BE2C (cell line): ENCODE results near the gene UCHL5.

ENCODE experiments used
- DNase-seq: peaks from one replicate; pipeline ENCODE4 v3.0.0-alpha.2; 2020
- H3K27me3 ChIP-seq: fragments of 250-450 bp; sonication (Bioruptor Pico); 2 replicates; pipeline ENCODE4 v1.5.1; 2020; ENCODE audit warnings: mild to moderate bottlenecking
- H3K36me3 ChIP-seq: fragments of 250-450 bp; sonication (Bioruptor Pico); 2 replicates; pipeline ENCODE4 v1.5.1; 2020; ENCODE audit warnings: mild to moderate bottlenecking
- H3K4me1 ChIP-seq: fragments of 250-450 bp; sonication (Bioruptor Pico); 2 replicates; pipeline ENCODE4 v1.5.1; 2020
- H3K4me3 ChIP-seq: 2 replicates; pipeline ENCODE4 v1.5.1; 2011; ENCODE audit warnings: low read depth, low read length
- H3K9me3 ChIP-seq: fragments of 250-450 bp; sonication (Bioruptor Pico); 2 replicates; pipeline ENCODE4 v1.5.1; 2020
- TF ChIP-seq, protein P1 (sequence below): IDR thresholded peaks from 2 replicates; pipeline ENCODE4 v1.5.1; 2012; ENCODE audit warnings: mild to moderate bottlenecking, low read depth, low read length

Gene UCHL5

DNA sequence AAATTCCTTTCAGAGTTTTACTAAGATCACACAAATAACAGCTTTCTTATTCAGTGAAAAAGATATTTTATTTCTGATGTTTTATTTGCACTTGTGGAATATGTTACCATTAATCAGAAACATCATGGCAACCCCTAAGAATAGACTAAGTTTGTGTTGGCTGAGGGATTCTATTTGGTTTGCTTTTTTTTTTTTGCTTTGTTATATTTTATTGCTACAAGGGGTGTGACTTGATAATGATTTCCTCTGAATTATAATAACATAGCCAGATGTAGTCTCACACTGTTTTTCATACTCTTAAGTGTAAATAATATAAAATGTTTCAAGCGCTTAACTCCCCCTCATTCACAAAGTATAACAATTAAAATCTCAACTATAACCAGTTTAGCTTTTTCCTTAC is 26.1 kb upstream of the UCHL5 start:
- Histone ChIP-seq H3K27me3 (no peaks in the 10 kb centered on the region), H3K9me3 (no peaks in the 10 kb centered on the region), H3K36me3 (peaks cover 61% of the 10 kb centered on the region), H3K4me1 (no peaks in the 10 kb centered on the region), H3K4me3 (no peak overlapping the region)
- no peak for DNase-seq
- TF ChIP-seq, protein P1, sequence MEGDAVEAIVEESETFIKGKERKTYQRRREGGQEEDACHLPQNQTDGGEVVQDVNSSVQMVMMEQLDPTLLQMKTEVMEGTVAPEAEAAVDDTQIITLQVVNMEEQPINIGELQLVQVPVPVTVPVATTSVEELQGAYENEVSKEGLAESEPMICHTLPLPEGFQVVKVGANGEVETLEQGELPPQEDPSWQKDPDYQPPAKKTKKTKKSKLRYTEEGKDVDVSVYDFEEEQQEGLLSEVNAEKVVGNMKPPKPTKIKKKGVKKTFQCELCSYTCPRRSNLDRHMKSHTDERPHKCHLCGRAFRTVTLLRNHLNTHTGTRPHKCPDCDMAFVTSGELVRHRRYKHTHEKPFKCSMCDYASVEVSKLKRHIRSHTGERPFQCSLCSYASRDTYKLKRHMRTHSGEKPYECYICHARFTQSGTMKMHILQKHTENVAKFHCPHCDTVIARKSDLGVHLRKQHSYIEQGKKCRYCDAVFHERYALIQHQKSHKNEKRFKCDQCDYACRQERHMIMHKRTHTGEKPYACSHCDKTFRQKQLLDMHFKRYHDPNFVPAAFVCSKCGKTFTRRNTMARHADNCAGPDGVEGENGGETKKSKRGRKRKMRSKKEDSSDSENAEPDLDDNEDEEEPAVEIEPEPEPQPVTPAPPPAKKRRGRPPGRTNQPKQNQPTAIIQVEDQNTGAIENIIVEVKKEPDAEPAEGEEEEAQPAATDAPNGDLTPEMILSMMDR, result no peak

DNA sequence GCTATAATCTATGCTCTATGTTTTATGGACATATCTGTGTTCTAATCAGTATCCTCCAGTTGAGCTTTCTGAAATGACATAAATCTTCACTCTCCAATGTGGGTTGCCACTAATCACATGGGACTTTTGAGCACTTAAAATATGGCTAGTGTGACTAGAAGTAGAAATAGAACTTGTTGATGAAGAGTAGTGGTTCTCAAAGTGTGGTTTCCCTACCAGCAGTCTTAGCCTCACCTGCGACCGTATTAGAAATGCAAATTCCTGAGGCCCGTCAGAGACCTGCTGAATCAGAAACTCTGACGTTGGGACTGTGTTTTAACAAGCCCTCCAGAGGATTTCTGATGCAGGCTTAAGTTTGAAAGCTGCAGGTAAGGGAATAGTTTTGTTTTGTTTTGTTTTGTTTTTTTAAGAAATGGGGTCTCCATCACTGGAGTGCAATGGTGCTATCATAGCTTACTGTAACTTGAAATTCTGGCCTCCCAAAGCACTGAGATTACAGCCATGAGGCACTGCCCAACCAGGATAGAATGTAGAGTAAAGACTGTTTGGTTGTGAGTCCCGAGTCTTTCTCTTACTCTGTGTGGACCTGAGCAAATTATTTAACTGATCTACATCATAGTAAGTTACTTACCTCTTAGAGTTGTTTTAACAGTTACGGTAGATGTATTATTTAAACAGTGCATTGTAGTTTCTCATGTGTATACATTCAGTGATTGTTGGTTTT is 24.4 kb upstream of the UCHL5 start:
- Histone ChIP-seq H3K4me3 (no peak overlapping the region), H3K9me3 (no peaks in the 10 kb centered on the region), H3K27me3 (no peaks in the 10 kb centered on the region), H3K4me1 (no peaks in the 10 kb centered on the region), H3K36me3 (peaks cover 73% of the 10 kb centered on the region)
- TF ChIP-seq, protein P1, result no peak
- DNase-seq, result no peak

DNA sequence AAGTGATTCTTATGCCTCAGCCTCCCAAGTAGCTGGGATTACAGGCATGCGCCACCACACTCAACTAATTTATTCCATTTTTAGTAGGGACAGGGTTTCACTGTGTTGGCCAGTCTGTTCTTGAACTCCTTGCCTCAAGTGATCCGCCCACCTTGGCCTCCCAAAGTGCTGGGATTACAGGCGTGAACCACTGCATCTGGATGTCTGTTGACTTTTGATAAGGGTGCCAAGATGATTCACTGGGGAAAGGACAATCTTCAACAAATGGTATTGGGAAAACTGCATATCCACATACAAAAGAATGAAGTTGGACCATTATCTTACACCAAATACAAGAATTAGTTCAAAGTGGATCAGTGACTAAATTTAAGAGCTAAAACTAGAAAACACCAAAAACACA is 20.0 kb upstream of the UCHL5 start:
- no peaks in the 10 kb centered on the region for H3K9me3 ChIP-seq
- no peak overlapping the region for H3K4me3 ChIP-seq
- no peak for DNase-seq
- H3K4me1 ChIP-seq, result no peaks in the 10 kb centered on the region
- H3K27me3 ChIP-seq, result no peaks in the 10 kb centered on the region
- TF ChIP-seq, protein P1, result no peak
- peaks cover 87% of the 10 kb centered on the region for H3K36me3 ChIP-seq

DNA sequence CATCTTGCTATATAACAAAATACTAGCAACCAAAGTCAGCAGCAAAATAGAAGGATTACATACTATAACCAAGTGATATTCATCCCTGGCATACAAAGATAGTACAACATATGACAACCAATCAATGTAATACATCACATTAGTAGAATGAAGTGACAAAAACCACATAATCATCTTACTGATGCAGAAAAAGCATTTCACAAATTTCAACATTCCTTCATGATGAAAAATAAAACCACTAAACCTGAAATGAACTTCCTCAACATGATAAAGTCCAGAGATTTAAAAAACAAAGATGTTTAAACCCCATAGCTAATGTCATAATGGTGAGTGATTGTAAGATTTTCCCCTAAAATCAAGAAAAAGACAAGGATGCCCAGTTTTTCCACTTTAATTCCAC is 18.8 kb upstream of the UCHL5 start:
- Histone ChIP-seq H3K4me1 (no peaks in the 10 kb centered on the region), H3K36me3 (peaks cover 82% of the 10 kb centered on the region), H3K4me3 (no peak overlapping the region), H3K27me3 (no peaks in the 10 kb centered on the region), H3K9me3 (no peaks in the 10 kb centered on the region)
- no peak for DNase-seq
- TF ChIP-seq, protein P1, result no peak

DNA sequence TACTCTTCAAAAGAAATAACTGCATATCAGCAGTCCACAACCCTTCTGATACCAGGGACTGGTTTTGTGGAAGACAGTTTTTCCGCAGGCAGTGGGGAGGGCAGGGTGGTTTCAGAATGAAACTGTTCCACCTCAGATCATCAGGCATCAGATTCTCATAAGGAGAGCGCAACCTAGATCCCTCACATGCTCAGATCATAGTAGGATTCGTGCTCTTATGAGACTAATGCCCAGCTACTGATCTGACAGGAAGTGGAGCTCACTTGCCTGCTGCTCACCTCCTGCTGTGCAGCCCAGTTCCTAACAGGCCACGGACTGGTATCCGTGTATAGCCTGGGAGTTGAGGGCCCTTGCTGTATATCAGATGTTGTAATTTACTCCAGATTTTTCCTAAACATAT is 11.8 kb upstream of the UCHL5 start:
- TF ChIP-seq, protein P1, result no peak
- DNase-seq, result no peak
- no peaks in the 10 kb centered on the region for H3K27me3 ChIP-seq
- H3K9me3 ChIP-seq, result no peaks in the 10 kb centered on the region
- peaks cover 35% of the 10 kb centered on the region for H3K36me3 ChIP-seq
- no peak overlapping the region for H3K4me3 ChIP-seq
- no peaks in the 10 kb centered on the region for H3K4me1 ChIP-seq

DNA sequence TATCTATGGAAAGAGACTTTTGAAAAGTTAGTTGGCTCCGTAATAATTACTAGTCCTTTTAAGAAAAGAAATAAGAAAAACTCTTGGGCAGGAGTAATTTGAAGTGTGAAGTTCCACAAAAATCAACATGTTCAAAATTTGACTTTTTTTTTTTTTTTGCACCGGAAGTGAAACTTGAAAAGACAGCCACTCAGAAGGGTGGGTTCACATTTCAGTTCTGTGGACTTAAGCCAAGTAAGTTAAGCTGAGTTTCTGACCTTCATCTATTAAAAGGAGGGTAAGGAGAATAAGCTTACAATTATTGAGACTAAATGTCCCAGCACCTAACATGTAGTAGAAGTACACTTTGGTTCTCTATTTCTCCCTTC is 11.2 kb upstream of the UCHL5 start:
- Histone ChIP-seq H3K9me3 (no peaks in the 10 kb centered on the region), H3K4me1 (no peaks in the 10 kb centered on the region), H3K36me3 (peaks cover 32% of the 10 kb centered on the region), H3K4me3 (no peak overlapping the region), H3K27me3 (no peaks in the 10 kb centered on the region)
- TF ChIP-seq, protein P1, result no peak
- no peak for DNase-seq
